Right cardiac atrium (tissue), 5 donors: ENCODE data around the gene ZNF146. TPM values are rescaled to one million over a fixed set of nuclear protein-coding genes. Genes with fewer than 3 reads are reported as not detected.
"Not testable (repeated sequence)": the region's sequence is repeated elsewhere in the genome, so short reads cannot be mapped to it uniquely, and the experiment has no call there.

ENCODE experiments used
- ATAC-seq, 2 donors: fragments of 200-7000 bp; cut with Tn5 transposase; one replicate each; pipeline versions ENCODE4 v1.8.0 to v1.9.1; 2020; ENCODE audit warnings: moderate library complexity in 2 of 2, mild to moderate bottlenecking in 1 of 2
- DNase-seq, 3 donors: peaks; one replicate each; pipeline ENCODE4 v3.0.0-alpha.2; 2020
- H3K27ac ChIP-seq: one replicate; pipeline ENCODE4 v1.5.1; 2013; ENCODE audit warnings: mild to moderate bottlenecking, low read length, control low read depth, moderate library complexity
- H3K27me3 ChIP-seq: one replicate; pipeline ENCODE4 v1.6.1; 2013; ENCODE audit not compliant: control insufficient read depth, insufficient read depth
- H3K4me1 ChIP-seq: one replicate; pipeline ENCODE4 v1.6.1; 2013; ENCODE audit warnings: low read length; ENCODE audit not compliant: control insufficient read depth, insufficient read depth
- H3K4me3 ChIP-seq: one replicate; pipeline ENCODE4 v1.5.1; 2013; ENCODE audit warnings: low read length, control low read depth
- H3K9me3 ChIP-seq: one replicate; pipeline ENCODE4 v1.6.1; 2013; ENCODE audit warnings: low read length; ENCODE audit not compliant: control insufficient read depth
- whole genome bisulfite sequencing: extraction: QIAGEN DNeasy Blood & Tissue Kit; methylation state at CpG from one replicate; pipeline ENCODE4 v1.1.7; 2013; 5-methylcytosine and 5-hydroxymethylcytosine counted together
- intact Hi-C, 4 donors: fragments of 100-400 bp; cut with DNase I; formaldehyde crosslinking; loops; one replicate each; pipeline versions ENCODE4 v1.11.0 to v1.14.0; 2022 to 2023
- polyA plus RNA-seq: library from polyadenylated mRNA; stranded (reverse); fragments of 200-250 nt; gene quantifications from one replicate; pipeline ENCODE4 v1.2.3, GENCODE V29; 2013
- total RNA-seq, 4 donors: library from RNA; stranded (reverse); fragmentation: NEBNext Ultra II Directional; extraction: Animal tissue kit (Norgen Biotek cat#: 25700); gene quantifications; one replicate each; pipeline ENCODE4 v1.2.1, GENCODE V29; 2021
- donor health status: healthy with polysubstance abuse.
- donor health status: DM: no; HTN: yes; CAD: no.
- donor health status: DM: no; HTN: no; CAD: no.
- donor health status: DM: no; HTN: yes; CAD: no; lungs with severe emphysema.
- donor health status: DM: yes; HTN: yes; CAD: no.

The ZNF146 gene
- total and polyA plus RNA-seq, 5 donors = 18.8 to 45.8 (median 36.7) TPM

GRCh38 chr19:36257520-36257876 is 42.6 kb downstream of the ZNF146 start:
- H3K4me3 ChIP-seq = peak overlapping the region; percentile 43
- H3K4me1 ChIP-seq = no peaks in the 10 kb centered on the region
- no peaks in the 10 kb centered on the region for H3K27me3 ChIP-seq
- no peak overlapping the region for H3K27ac ChIP-seq
- peak; percentile 88 to 89 for ATAC-seq
- intact Hi-C loops = no loop called here
- no peaks in the 10 kb centered on the region for H3K9me3 ChIP-seq
- DNase-seq = peak; percentile 59 to 86 (median 81)
- 10% methylated on average over 37 of the region's 37 CpGs for WGBS

- Histone ChIP-seq H3K27ac (no peak overlapping the region), H3K9me3 (no peaks in the 10 kb centered on the region), H3K27me3 (no peaks in the 10 kb centered on the region), H3K4me1 (no peaks in the 10 kb centered on the region), H3K4me3 (no peak overlapping the region)
- no peak for DNase-seq
- ATAC-seq = peak in 1 of 2 donors; percentile 24
- 90% methylated on average over 29 of the region's 29 CpGs for WGBS
- intact Hi-C loops = no loop called here
Measured at GRCh38 chr19:36258028-36258875, 43.3 kb downstream of the ZNF146 start.

- no peaks in the 10 kb centered on the region for H3K9me3 ChIP-seq
- 97% methylated on average over 20 of the region's 20 CpGs for WGBS
- H3K27ac ChIP-seq = no peak overlapping the region
- DNase-seq (no peak), ATAC-seq (no peak)
- H3K4me1 ChIP-seq = no peaks in the 10 kb centered on the region
- H3K4me3 ChIP-seq = no peak overlapping the region
- H3K27me3 ChIP-seq = no peaks in the 10 kb centered on the region
- intact Hi-C loops = no loop called here
Measured at GRCh38 chr19:36259211-36259610, 44.3 kb downstream of the ZNF146 start.

GRCh38 chr19:36265064-36265463 is 50.2 kb downstream of the ZNF146 start:
- no peak for ATAC-seq
- no peak overlapping the region for H3K4me3 ChIP-seq
- no peaks in the 10 kb centered on the region for H3K9me3 ChIP-seq
- H3K27me3 ChIP-seq = no peaks in the 10 kb centered on the region
- 89% methylated on average over 4 of the region's 4 CpGs for WGBS
- DNase-seq = no peak
- H3K27ac ChIP-seq = no peak overlapping the region
- H3K4me1 ChIP-seq = no peaks in the 10 kb centered on the region
- intact Hi-C loops = no loop called here

- no peak overlapping the region for H3K27ac ChIP-seq
- no peaks in the 10 kb centered on the region for H3K4me1 ChIP-seq
- 88% methylated on average over 35 of the region's 35 CpGs for WGBS
- H3K4me3 ChIP-seq = no peak overlapping the region
- DNase-seq = peak in 1 of 3 donors; percentile 56
- H3K9me3 ChIP-seq = no peaks in the 10 kb centered on the region
- no peaks in the 10 kb centered on the region for H3K27me3 ChIP-seq
- peak in 1 of 2 donors; percentile 58 for ATAC-seq
- intact Hi-C loops = no loop called here
Measured at GRCh38 chr19:36265856-36266374, 51.0 kb downstream of the ZNF146 start.

- WGBS = 82% methylated on average over 50 of the region's 50 CpGs
- Histone ChIP-seq H3K4me1 (no peaks in the 10 kb centered on the region), H3K4me3 (no peak overlapping the region), H3K27ac (no peak overlapping the region), H3K9me3 (no peaks in the 10 kb centered on the region), H3K27me3 (no peaks in the 10 kb centered on the region)
- peak; percentile 52 to 98 for ATAC-seq
- intact Hi-C loops = no loop called here
- peak; percentile 61 to 93 (median 81) for DNase-seq
Measured at GRCh38 chr19:36266375-36266961, 51.6 kb downstream of the ZNF146 start.

- WGBS = 93% methylated on average over 36 of the region's 36 CpGs
- Histone ChIP-seq H3K4me3 (no peak overlapping the region), H3K9me3 (no peaks in the 10 kb centered on the region), H3K4me1 (no peaks in the 10 kb centered on the region), H3K27me3 (no peaks in the 10 kb centered on the region), H3K27ac (no peak overlapping the region)
- intact Hi-C loops = no loop called here
- ATAC-seq (peak in 1 of 2 donors; percentile 43), DNase-seq (no peak)
Measured at GRCh38 chr19:36267061-36267845, 52.3 kb downstream of the ZNF146 start.

- H3K27me3 ChIP-seq, intact Hi-C loops, DNase-seq, H3K4me3 ChIP-seq, H3K27ac ChIP-seq, ATAC-seq, H3K9me3 ChIP-seq, H3K4me1 ChIP-seq: not testable (repeated sequence)
- 89% methylated on average over 21 of the region's 21 CpGs for WGBS
Measured at GRCh38 chr19:36268081-36268480, 53.2 kb downstream of the ZNF146 start.

GRCh38 chr19:36268591-36268990 is 53.7 kb downstream of the ZNF146 start:
- H3K4me3 ChIP-seq, H3K9me3 ChIP-seq, ATAC-seq, H3K27ac ChIP-seq, H3K4me1 ChIP-seq, intact Hi-C loops, H3K27me3 ChIP-seq: not testable (repeated sequence)
- 87% methylated on average over 14 of the region's 30 CpGs for WGBS
- peak in 1 of 3 donors; percentile 76 for DNase-seq

- H3K9me3 ChIP-seq, H3K4me1 ChIP-seq, H3K27ac ChIP-seq, intact Hi-C loops, H3K27me3 ChIP-seq, ATAC-seq, H3K4me3 ChIP-seq, DNase-seq: not testable (repeated sequence)
- WGBS = 96% methylated on average over 7 of the region's 29 CpGs
Measured at GRCh38 chr19:36269295-36269694, 54.4 kb downstream of the ZNF146 start.
